Bronchial epithelial cell (primary cell): ENCODE results near the gene RFTN1. TPM values are rescaled to one million over a fixed set of nuclear protein-coding genes. Genes with fewer than 3 reads are reported as not detected.

Experiments
- DNase-seq: peaks from one replicate; pipeline ENCODE4 v3.0.0-alpha.2; 2010; ENCODE audit warnings: low read depth
- FAIRE-seq: peaks from 2 replicates; lab custom pipeline; 2011; peaks lifted over from hg19 to GRCh38; lab: Jason Lieb, UNC
- H3K27me3 ChIP-seq: 2 replicates; pipeline ENCODE4 v1.5.1; 2011; ENCODE audit warnings: low read length; ENCODE audit not compliant: control insufficient read depth, insufficient read depth
- H3K36me3 ChIP-seq: 2 replicates; pipeline ENCODE4 v1.5.1; 2011; ENCODE audit warnings: low read length; ENCODE audit not compliant: control insufficient read depth, insufficient read depth
- H3K4me3 ChIP-seq: 2 replicates; pipeline ENCODE4 v1.5.1; 2011; ENCODE audit warnings: mild to moderate bottlenecking, low read depth, low read length, control low read depth
- CTCF ChIP-seq: IDR thresholded peaks from 2 replicates; pipeline ENCODE4 v1.5.1; 2011; ENCODE audit warnings: mild to moderate bottlenecking, moderate library complexity, low read length, control low read depth, inconsistent platforms; ENCODE audit not compliant: insufficient read depth, severe bottlenecking
- total RNA-seq: library from RNA; depleted of rRNA; stranded (reverse); fragments of >200 nt; gene quantifications from 2 replicates; pipeline ENCODE4 v1.2.1, GENCODE V29; 2014

RFTN1 gene
- total RNA-seq, 1 donor from 2014 or later = 9.2 TPM

DNA sequence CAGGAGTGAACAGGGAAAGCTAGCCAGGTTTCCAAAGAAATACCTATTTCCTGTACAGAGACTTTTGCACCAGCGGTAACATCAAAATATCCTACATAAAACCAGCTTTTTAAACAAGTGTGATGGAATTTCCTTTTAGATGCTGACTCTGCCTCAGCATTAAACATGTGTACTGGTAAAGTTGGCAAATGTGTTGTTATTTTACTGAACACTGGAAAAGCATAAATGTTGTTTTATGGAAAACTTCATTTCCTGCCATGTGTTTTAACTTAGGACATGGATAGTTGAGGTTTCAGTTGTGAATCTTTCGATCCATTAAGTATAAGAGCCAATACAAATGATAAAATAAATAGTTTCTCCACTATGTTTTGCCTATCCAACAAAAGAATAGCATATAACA, 232.8 kb downstream of the RFTN1 start:
- FAIRE-seq = no peak
- H3K4me3 ChIP-seq = no peak overlapping the region
- TF ChIP-seq CTCF = no peak
- no peaks in the 10 kb centered on the region for H3K27me3 ChIP-seq
- H3K36me3 ChIP-seq = peaks cover 3% of the 10 kb centered on the region
- DNase-seq = no peak

GRCh38 chr3:16279010-16279801, 234.3 kb downstream of the RFTN1 start:
- Histone ChIP-seq H3K27me3 (no peaks in the 10 kb centered on the region), H3K4me3 (no peak overlapping the region), H3K36me3 (peaks cover 3% of the 10 kb centered on the region)
- no peak for DNase-seq
- no peak for TF ChIP-seq CTCF
- FAIRE-seq = no peak

DNA sequence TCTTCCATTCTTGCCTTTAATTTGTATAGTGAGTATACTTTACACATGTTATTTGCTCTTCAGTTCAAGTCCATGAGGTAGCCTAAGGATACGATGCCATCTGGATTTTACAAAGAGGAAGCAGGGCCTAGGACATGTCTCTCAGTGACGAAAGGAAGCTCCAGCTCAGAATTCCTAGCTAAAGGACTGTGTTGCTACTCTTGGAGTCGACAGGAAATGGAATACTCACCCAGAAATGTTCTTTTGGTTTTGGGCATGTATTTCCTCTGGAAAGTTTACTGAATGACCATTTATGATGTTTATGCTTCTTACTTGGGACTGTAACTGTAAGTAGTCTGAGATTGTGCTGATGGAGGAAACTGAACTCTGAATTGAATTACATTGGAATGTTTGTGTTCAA, 236.0 kb downstream of the RFTN1 start:
- TF ChIP-seq CTCF = no peak
- Histone ChIP-seq H3K36me3 (peaks cover 4% of the 10 kb centered on the region), H3K27me3 (no peaks in the 10 kb centered on the region), H3K4me3 (no peak overlapping the region)
- FAIRE-seq = no peak
- no peak for DNase-seq

- Histone ChIP-seq H3K4me3 (no peak overlapping the region), H3K36me3 (peaks cover 7% of the 10 kb centered on the region), H3K27me3 (no peaks in the 10 kb centered on the region)
- DNase-seq = no peak
- TF ChIP-seq CTCF = no peak
- FAIRE-seq = no peak
These were observed 239.6 kb downstream of the RFTN1 start for GRCh38 chr3:16273867-16274266.

- FAIRE-seq (no peak), DNase-seq (no peak)
- Histone ChIP-seq H3K4me3 (no peak overlapping the region), H3K36me3 (peaks cover 4% of the 10 kb centered on the region), H3K27me3 (no peaks in the 10 kb centered on the region)
- no peak for TF ChIP-seq CTCF
These were observed 240.9 kb downstream of the RFTN1 start for GRCh38 chr3:16272588-16272987.

DNA sequence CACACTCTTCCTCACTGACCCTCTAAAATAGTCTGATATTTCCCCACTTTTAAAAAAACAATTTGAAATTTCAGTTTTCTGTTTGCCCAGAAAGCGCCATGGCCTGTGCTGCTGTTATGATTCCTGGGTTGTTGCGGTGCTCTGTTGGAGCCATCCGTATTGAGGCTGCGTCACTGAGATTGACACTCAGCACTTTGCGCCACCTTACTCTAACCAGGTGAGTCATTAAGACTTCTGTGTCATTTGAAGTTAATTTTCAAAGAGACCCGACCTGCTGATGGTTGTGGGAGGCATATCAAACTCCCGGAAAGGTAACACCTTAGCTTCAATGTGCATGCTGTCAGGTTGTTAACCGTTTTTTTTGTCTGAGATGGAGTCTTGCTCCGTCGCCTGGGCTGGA, 242.6 kb downstream of the RFTN1 start:
- FAIRE-seq (no peak), DNase-seq (no peak)
- Histone ChIP-seq H3K27me3 (no peaks in the 10 kb centered on the region), H3K4me3 (no peak overlapping the region), H3K36me3 (peaks cover 4% of the 10 kb centered on the region)
- TF ChIP-seq CTCF = no peak
